Stimulated activated CD4-positive, alpha-beta T cell treated with anti-CD3 and anti-CD28 coated beads, TNF-alpha, amount 100 ng/mL, for 24 hours (primary cell): ENCODE results near the gene CHPF.

Experiments used
- DNase-seq, 3 experiments: peaks; one replicate each; pipeline ENCODE4 v3.0.0-alpha.2; 2020; ENCODE audit warnings: low read depth in 3 of 3

Gene CHPF

GRCh38 chr2:219569041-219569440 is 25.4 kb upstream of the CHPF start:
- DNase-seq, result no peak

GRCh38 chr2:219567791-219568361 is 24.3 kb upstream of the CHPF start:
- DNase-seq, result no peak

GRCh38 chr2:219567131-219567530 is 23.5 kb upstream of the CHPF start:
- DNase-seq, result no peak

- DNase-seq, result no peak
Observed at GRCh38 chr2:219566640-219567039, 23.0 kb upstream of the CHPF start.

- DNase-seq, result no peak
Observed at GRCh38 chr2:219565130-219566080, 21.8 kb upstream of the CHPF start.

- DNase-seq, result no peak
Observed at GRCh38 chr2:219563271-219563928, 19.8 kb upstream of the CHPF start.

GRCh38 chr2:219562049-219563020 is 18.7 kb upstream of the CHPF start:
- DNase-seq, result no peak

GRCh38 chr2:219561179-219562048 is 17.8 kb upstream of the CHPF start:
- DNase-seq, result no peak

- no peak for DNase-seq
Observed at GRCh38 chr2:219560893-219561178, 17.2 kb upstream of the CHPF start.

GRCh38 chr2:219560037-219560892 is 16.7 kb upstream of the CHPF start:
- DNase-seq, result no peak

GRCh38 chr2:219559156-219559915 is 15.7 kb upstream of the CHPF start:
- no peak for DNase-seq

GRCh38 chr2:219557791-219558785 is 14.5 kb upstream of the CHPF start:
- no peak for DNase-seq

- DNase-seq, result no peak
Observed at GRCh38 chr2:219557320-219557719, 13.7 kb upstream of the CHPF start.

- no peak for DNase-seq
Observed at GRCh38 chr2:219556413-219556812, 12.8 kb upstream of the CHPF start.

GRCh38 chr2:219555956-219556355 is 12.3 kb upstream of the CHPF start:
- DNase-seq, result no peak

GRCh38 chr2:219554350-219554749 is 10.7 kb upstream of the CHPF start:
- DNase-seq, result no peak

- no peak for DNase-seq
Observed at GRCh38 chr2:219553463-219553963, 9.9 kb upstream of the CHPF start.

- DNase-seq, result no peak
Observed at GRCh38 chr2:219553168-219553417, 9.5 kb upstream of the CHPF start.
